Neural cell (in vitro differentiated cells): Measurements from ENCODE around the gene CDH4. TPM values are rescaled to one million over a fixed set of nuclear protein-coding genes. Genes with fewer than 3 reads are reported as not detected.

ENCODE experiments used
- H2AFZ ChIP-seq: fragments of 200-600, 300-800 bp; sonication (generic), shearing (Covaris generic); 2 replicates; pipeline ENCODE4 v1.6.0; 2014; ENCODE audit warnings: low read depth, mild to moderate bottlenecking, antibody characterized with exemption, low read length, moderate library complexity
- H3F3A ChIP-seq: fragments of 200-600 bp; shearing (Covaris generic); 2 replicates; pipeline ENCODE4 v1.6.1; 2016; ENCODE audit warnings: mild to moderate bottlenecking, moderate library complexity, mixed read lengths, antibody characterized with exemption, low read length; ENCODE audit not compliant: insufficient read depth, poor library complexity, severe bottlenecking
- H3K27ac ChIP-seq: fragments of 200-600, 300-800 bp; sonication (generic), shearing (Covaris generic); 2 replicates; pipeline ENCODE4 v1.5.1; 2014; ENCODE audit warnings: mild to moderate bottlenecking, low read length, moderate library complexity
- H3K27me3 ChIP-seq: fragments of 300-800, 200-600 bp; sonication (generic), shearing (Covaris generic); 2 replicates; pipeline ENCODE4 v1.6.0; 2014; ENCODE audit warnings: mild to moderate bottlenecking, low read depth, low read length, moderate library complexity; ENCODE audit not compliant: insufficient read depth
- H3K36me3 ChIP-seq: fragments of 300-800, 200-600 bp; sonication (generic), shearing (Covaris generic); 2 replicates; pipeline ENCODE4 v1.5.1; 2014; ENCODE audit warnings: mild to moderate bottlenecking, antibody characterized with exemption, low read length, moderate library complexity; ENCODE audit not compliant: insufficient read depth
- H3K4me2 ChIP-seq: fragments of 300-800, 200-600 bp; sonication (generic), shearing (Covaris generic); 2 replicates; pipeline ENCODE4 v1.6.0; 2014; ENCODE audit warnings: mild to moderate bottlenecking, low read length
- H3K4me3 ChIP-seq: fragments of 300-800, 200-600 bp; sonication (generic), shearing (Covaris generic); 2 replicates; pipeline ENCODE4 v1.5.1; 2014; ENCODE audit warnings: mild to moderate bottlenecking, low read length, moderate library complexity
- H3K79me2 ChIP-seq: fragments of 200-600 bp; shearing (Covaris generic); replicated peaks from 2 replicates; pipeline ENCODE4 v1.6.0; 2014; ENCODE audit warnings: mild to moderate bottlenecking, low read length, moderate library complexity; ENCODE audit not compliant: insufficient read depth
- H3K9ac ChIP-seq: fragments of 300-800, 200-600 bp; sonication (generic), shearing (Covaris generic); 2 replicates; pipeline ENCODE4 v1.6.1; 2016; ENCODE audit warnings: mild to moderate bottlenecking, low read length, mixed read lengths
- H3K9me2 ChIP-seq: fragments of 200-600 bp; shearing (Covaris generic); 2 replicates; pipeline ENCODE4 v1.6.1; 2016; ENCODE audit warnings: mild to moderate bottlenecking, low read length, mixed read lengths; ENCODE audit not compliant: insufficient read depth
- H3K9me3 ChIP-seq: fragments of 200-600, 300-800 bp; sonication (generic), shearing (Covaris generic); 2 replicates; pipeline ENCODE4 v1.6.1; 2016; ENCODE audit warnings: mild to moderate bottlenecking, mixed run types, low read length, moderate library complexity, mixed read lengths
- H4K20me1 ChIP-seq: fragments of 200-600 bp; shearing (Covaris generic); 2 replicates; pipeline ENCODE4 v1.6.1; 2016; ENCODE audit warnings: mild to moderate bottlenecking, mixed run types; ENCODE audit not compliant: insufficient read depth
- CTCF ChIP-seq: fragments of 450-650 bp; IDR thresholded peaks from 2 replicates; pipeline ENCODE4 v1.5.1; 2014; ENCODE audit warnings: antibody characterized with exemption, mild to moderate bottlenecking, moderate library complexity; ENCODE audit not compliant: poor library complexity, severe bottlenecking
- EP300 ChIP-seq: fragments of 450-650 bp; conservative IDR thresholded peaks from 2 replicates; pipeline ENCODE4 v1.6.1; 2014; ENCODE audit warnings: antibody characterized with exemption, mild to moderate bottlenecking, moderate library complexity; ENCODE audit not compliant: poor library complexity, severe bottlenecking
- EZH2 ChIP-seq: fragments of 200-600, 300-800 bp; shearing (Covaris generic), sonication (generic); IDR thresholded peaks from 2 replicates; pipeline ENCODE4 v1.6.1; 2014; ENCODE audit warnings: antibody characterized with exemption, low read length, borderline replicate concordance, mild to moderate bottlenecking; ENCODE audit not compliant: insufficient read depth, poor library complexity, severe bottlenecking
- MXI1 ChIP-seq: fragments of 450-650 bp; conservative IDR thresholded peaks from 2 replicates; pipeline ENCODE4 v1.6.1; 2014; ENCODE audit warnings: antibody characterized with exemption, mild to moderate bottlenecking; ENCODE audit not compliant: poor library complexity, severe bottlenecking
- POLR2AphosphoS5 ChIP-seq: IDR thresholded peaks from 2 replicates; pipeline ENCODE4 v1.6.1; 2012
- RAD21 ChIP-seq: fragments of 450-650 bp; conservative IDR thresholded peaks from 2 replicates; pipeline ENCODE4 v1.6.1; 2014; ENCODE audit warnings: antibody characterized with exemption, mild to moderate bottlenecking, moderate library complexity
- REST ChIP-seq: IDR thresholded peaks from 2 replicates; pipeline ENCODE4 v1.6.1; 2012; ENCODE audit warnings: borderline replicate concordance
- SMC3 ChIP-seq: fragments of 450-650 bp; conservative IDR thresholded peaks from 2 replicates; pipeline ENCODE4 v1.6.1; 2014; ENCODE audit warnings: antibody characterized with exemption, mild to moderate bottlenecking, moderate library complexity; ENCODE audit not compliant: poor library complexity
- TAF1 ChIP-seq: IDR thresholded peaks from 2 replicates; pipeline ENCODE4 v1.6.1; 2012; ENCODE audit warnings: low read depth
- polyA plus RNA-seq: library from polyadenylated mRNA; depleted of rRNA; stranded (reverse); fragments of >200 nt; gene quantifications from 2 replicates; pipeline ENCODE4 v1.2.3, GENCODE V29; 2014

Gene CDH4
- polyA plus RNA-seq, 1 donor from 2014 or later, result 24.6 TPM

DNA sequence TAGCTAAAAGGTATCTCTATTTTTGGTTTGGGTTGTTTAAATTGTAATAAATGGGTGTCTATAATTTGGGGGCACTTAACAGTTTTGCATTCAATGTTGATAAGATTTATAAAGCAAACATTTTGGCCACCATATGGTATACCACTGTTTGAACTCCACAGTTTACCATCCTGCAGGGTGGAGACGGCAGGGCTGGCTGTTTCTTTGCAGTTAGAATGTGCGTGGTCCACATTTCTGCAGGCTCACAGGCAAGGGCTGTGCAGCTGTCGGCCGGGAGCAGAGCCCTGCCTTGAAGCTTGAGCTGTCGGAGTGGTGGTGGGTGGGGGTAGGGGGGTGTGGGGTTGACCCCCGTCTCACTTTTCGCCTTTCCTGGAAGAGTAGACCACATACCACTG is 135.9 kb downstream of the CDH4 start:
- Histone ChIP-seq H3K27me3 (no peaks in the 10 kb centered on the region), H3K9me2 (no peaks in the 10 kb centered on the region), H2AFZ (no peak overlapping the region), H3K36me3 (peaks cover 6% of the 10 kb centered on the region), H4K20me1 (no peaks in the 10 kb centered on the region), H3K9me3 (peaks cover 13% of the 10 kb centered on the region), H3F3A (no peaks in the 10 kb centered on the region), H3K9ac (no peak overlapping the region), H3K27ac (no peak overlapping the region), H3K4me3 (no peak overlapping the region), H3K4me2 (no peak overlapping the region), H3K79me2 (no peaks in the 10 kb centered on the region)
- TF ChIP-seq CTCF, result no peak
- TF ChIP-seq REST, result no peak
- no peak for TF ChIP-seq RAD21
- no peak for TF ChIP-seq EZH2
- TF ChIP-seq EP300, result no peak
- no peak for TF ChIP-seq MXI1
- TF ChIP-seq TAF1, result no peak
- TF ChIP-seq POLR2AphosphoS5, result no peak
- no peak for TF ChIP-seq SMC3

- H3F3A ChIP-seq, result no peaks in the 10 kb centered on the region
- H3K79me2 ChIP-seq, result no peaks in the 10 kb centered on the region
- no peak overlapping the region for H3K27ac ChIP-seq
- peaks cover 6% of the 10 kb centered on the region for H3K36me3 ChIP-seq
- H4K20me1 ChIP-seq, result no peaks in the 10 kb centered on the region
- no peak for TF ChIP-seq REST
- no peak for TF ChIP-seq EP300
- no peak for TF ChIP-seq SMC3
- TF ChIP-seq EZH2, result no peak
- TF ChIP-seq POLR2AphosphoS5, result no peak
- TF ChIP-seq MXI1, result no peak
- no peak for TF ChIP-seq CTCF
- no peak for TF ChIP-seq RAD21
- TF ChIP-seq TAF1, result no peak
- H3K9ac ChIP-seq, result no peak overlapping the region
- H2AFZ ChIP-seq, result no peak overlapping the region
- H3K9me2 ChIP-seq, result no peaks in the 10 kb centered on the region
- no peaks in the 10 kb centered on the region for H3K27me3 ChIP-seq
- peaks cover 9% of the 10 kb centered on the region for H3K9me3 ChIP-seq
- H3K4me2 ChIP-seq, result no peak overlapping the region
- no peak overlapping the region for H3K4me3 ChIP-seq
Measured at GRCh38 chr20:61389077-61389476, 137.0 kb downstream of the CDH4 start.
